ENCODE measurements around the gene TTBK1. TPM values are rescaled to one million over a fixed set of nuclear protein-coding genes. Genes with fewer than 3 reads are reported as not detected.

Gene TTBK1
- total RNA-seq, 1 experiment from 2014 or later: 0.68 TPM

GRCh38 chr6:43203718-43204095 is 39.6 kb upstream of the TTBK1 start:
- no peaks in the 10 kb centered on the region for H3K36me3 Mint-ChIP-seq
- no peaks in the 10 kb centered on the region; the same call in 1 of the 2 replicates for H3K27me3 Mint-ChIP-seq (ENCODE audit: low read depth)
- no peaks in the 10 kb centered on the region for H3K4me1 Mint-ChIP-seq
- ChIA-PET POLR2A (no interaction called here), CTCF (interaction anchor here (1.5 kb wide), 1 partner anchor 25 kb away, joined by 5 read pairs; the partner anchor contains the start of gene DNPH1)
- no peak for ATAC-seq
- no peaks in the 10 kb centered on the region for H3K9me3 Mint-ChIP-seq
- no peak overlapping the region for H3K4me3 Mint-ChIP-seq
- DNase-seq (ENCODE audit: low spot score): no peak
- H3K27ac Mint-ChIP-seq: no peak overlapping the region
- TF ChIP-seq GTF2I (CRISPR knock-in tag; conservative IDR thresholded peaks at IDR 0.05) (no peak), SP1 (CRISPR knock-in tag; conservative IDR thresholded peaks at IDR 0.05) (no peak), ERG (CRISPR knock-in tag; IDR thresholded peaks at IDR 0.05) (no peak), ATF3 (CRISPR knock-in tag; conservative IDR thresholded peaks at IDR 0.05) (no peak), ZNF425 (CRISPR knock-in tag; conservative IDR thresholded peaks at IDR 0.05) (no peak), CREM (CRISPR knock-in tag; IDR thresholded peaks at IDR 0.05) (no peak), ATF2 (CRISPR knock-in tag; IDR thresholded peaks at IDR 0.05; ENCODE audit: borderline replicate concordance, low read depth) (no peak), TCF7 (CRISPR knock-in tag; IDR thresholded peaks at IDR 0.05; ENCODE audit: low read depth) (no peak), ZNF317 (CRISPR knock-in tag; IDR thresholded peaks at IDR 0.05; ENCODE audit: borderline replicate concordance, low read depth) (no peak), TEAD1 (CRISPR knock-in tag; IDR thresholded peaks at IDR 0.05) (no peak), GRHL2 (CRISPR knock-in tag; IDR thresholded peaks at IDR 0.05; ENCODE audit: insufficient replicate concordance, severe bottlenecking) (no peak), HMGXB4 (CRISPR knock-in tag; IDR thresholded peaks at IDR 0.05) (no peak), ESRRA (CRISPR knock-in tag; IDR thresholded peaks at IDR 0.05; ENCODE audit: borderline replicate concordance) (no peak), PRRX2 (CRISPR knock-in tag; IDR thresholded peaks at IDR 0.05) (no peak)

- no peaks in the 10 kb centered on the region for H3K36me3 Mint-ChIP-seq
- peak overlapping the region; percentile 19; the same call in 1 of the 2 replicates for H3K27ac Mint-ChIP-seq
- ChIA-PET CTCF (interaction anchor here (1.5 kb wide), 1 partner anchor 25 kb away, joined by 5 read pairs; the partner anchor contains the start of gene DNPH1), POLR2A (no interaction called here)
- H3K27me3 Mint-ChIP-seq (ENCODE audit: low read depth): no peaks in the 10 kb centered on the region; the same call in 1 of the 2 replicates
- no peak overlapping the region for H3K4me3 Mint-ChIP-seq
- H3K4me1 Mint-ChIP-seq: no peaks in the 10 kb centered on the region
- no peak for DNase-seq (ENCODE audit: low spot score)
- no peak for ATAC-seq
- no peaks in the 10 kb centered on the region for H3K9me3 Mint-ChIP-seq
- TF ChIP-seq ZNF671 (CRISPR knock-in tag; IDR thresholded peaks at IDR 0.05): no peak
- TF ChIP-seq CTCF (IDR thresholded peaks at IDR 0.05): no peak
- no peak for TF ChIP-seq ATF6 (CRISPR knock-in tag; IDR thresholded peaks at IDR 0.05)
- no peak for TF ChIP-seq PRDM15 (CRISPR knock-in tag; IDR thresholded peaks at IDR 0.05)
- TF ChIP-seq SOX15 (CRISPR knock-in tag; IDR thresholded peaks at IDR 0.05): no peak
Observed at GRCh38 chr6:43204271-43205105, 38.8 kb upstream of the TTBK1 start.

Data from WTC11 (cell line).